Measurements from ENCODE around the gene GNAQ.

Gene GNAQ

GRCh38 chr9:77751341-77752091 is 280.1 kb downstream of the GNAQ start:
- H3K4me3 ChIP-seq (replicated peaks; ENCODE audit: low read depth, low read length) = no peak overlapping the region
- DNase-seq (ENCODE audit: low read depth) = peak; percentile 86
- TF ChIP-seq CTCF (IDR thresholded peaks at IDR 0.05; ENCODE audit: low read length, missing control alignments) = peak; percentile 58

- H3K4me3 ChIP-seq (replicated peaks; ENCODE audit: low read depth, low read length) = no peak overlapping the region
- no peak for DNase-seq (ENCODE audit: low read depth)
- no peak for TF ChIP-seq CTCF (IDR thresholded peaks at IDR 0.05; ENCODE audit: low read length, missing control alignments)
These were observed 280.6 kb downstream of the GNAQ start for GRCh38 chr9:77750981-77751340.

GRCh38 chr9:77750284-77750683 is 281.3 kb downstream of the GNAQ start:
- peak; percentile 24 for DNase-seq (ENCODE audit: low read depth)
- H3K4me3 ChIP-seq (replicated peaks; ENCODE audit: low read depth, low read length) = no peak overlapping the region
- TF ChIP-seq CTCF (IDR thresholded peaks at IDR 0.05; ENCODE audit: low read length, missing control alignments) = no peak

GRCh38 chr9:77748214-77748772 is 283.3 kb downstream of the GNAQ start:
- H3K4me3 ChIP-seq (replicated peaks; ENCODE audit: low read depth, low read length) = no peak overlapping the region
- no peak for DNase-seq (ENCODE audit: low read depth)
- no peak for TF ChIP-seq CTCF (IDR thresholded peaks at IDR 0.05; ENCODE audit: low read length, missing control alignments)

GRCh38 chr9:77747163-77747562 is 284.4 kb downstream of the GNAQ start:
- no peak for TF ChIP-seq CTCF (IDR thresholded peaks at IDR 0.05; ENCODE audit: low read length, missing control alignments)
- no peak for DNase-seq (ENCODE audit: low read depth)
- H3K4me3 ChIP-seq (replicated peaks; ENCODE audit: low read depth, low read length) = no peak overlapping the region

GRCh38 chr9:77744841-77745430 is 286.7 kb downstream of the GNAQ start:
- no peak for DNase-seq (ENCODE audit: low read depth)
- no peak for TF ChIP-seq CTCF (IDR thresholded peaks at IDR 0.05; ENCODE audit: low read length, missing control alignments)
- no peak overlapping the region for H3K4me3 ChIP-seq (replicated peaks; ENCODE audit: low read depth, low read length)
